Middle frontal gyrus (tissue), 1 donor: ENCODE results near the gene SPG7.

Source experiments
- DNase-seq: peaks from one replicate; pipeline ENCODE4 v3.0.0-alpha.2; 2015; ENCODE audit warnings: low spot score; ENCODE audit errors: extremely low spot score

Gene SPG7

GRCh38 chr16:89484923-89485679 is 23.1 kb upstream of the SPG7 start:
- no peak for DNase-seq

GRCh38 chr16:89485701-89486246 is 22.4 kb upstream of the SPG7 start:
- no peak for DNase-seq

- DNase-seq = no peak
Measured at GRCh38 chr16:89489040-89489897, 18.9 kb upstream of the SPG7 start.

GRCh38 chr16:89489898-89490438 is 18.2 kb upstream of the SPG7 start:
- DNase-seq = no peak

- DNase-seq = peak; percentile 99
Measured at GRCh38 chr16:89490439-89491237, 17.6 kb upstream of the SPG7 start, which contains the start of gene ANKRD11. ANKRD11 (minus strand) TSS chr16:89490561; CDS start chr16:89317019, 173,542 bp downstream.

GRCh38 chr16:89491238-89491869 is 16.8 kb upstream of the SPG7 start:
- DNase-seq = no peak

GRCh38 chr16:89491974-89492687 is 16.1 kb upstream of the SPG7 start:
- DNase-seq = no peak

GRCh38 chr16:89493776-89494175 is 14.4 kb upstream of the SPG7 start:
- DNase-seq = no peak

GRCh38 chr16:89495121-89495520 is 13.1 kb upstream of the SPG7 start:
- DNase-seq = no peak

- no peak for DNase-seq
Measured at GRCh38 chr16:89498839-89499238, 9.4 kb upstream of the SPG7 start.

GRCh38 chr16:89499767-89500166 is 8.4 kb upstream of the SPG7 start:
- DNase-seq = no peak

- no peak for DNase-seq
Measured at GRCh38 chr16:89502081-89502843, 5.9 kb upstream of the SPG7 start.

GRCh38 chr16:89504091-89504490 is 4.1 kb upstream of the SPG7 start:
- no peak for DNase-seq

- no peak for DNase-seq
Measured at GRCh38 chr16:89505204-89506112, 2.7 kb upstream of the SPG7 start.

- DNase-seq = no peak
Measured at GRCh38 chr16:89506113-89506504, 2.1 kb upstream of the SPG7 start.

GRCh38 chr16:89506791-89507191 is 1.4 kb upstream of the SPG7 start:
- DNase-seq = no peak

- DNase-seq = no peak
Measured at GRCh38 chr16:89507214-89507833, 879 bp upstream of the SPG7 start.

GRCh38 chr16:89510526-89510925 is 2.3 kb downstream of the SPG7 start:
- DNase-seq = no peak
